GM12891 (cell line): ENCODE results near the gene RIIAD1.

ENCODE experiments used
- POLR2A ChIP-seq: IDR thresholded peaks from 2 replicates; pipeline ENCODE4 v1.6.1; 2011; ENCODE audit warnings: low read depth, low read length, control low read depth
- POLR2AphosphoS5 ChIP-seq: IDR thresholded peaks from 2 replicates; pipeline ENCODE4 v1.6.1; 2011; ENCODE audit warnings: low read depth, low read length, control low read depth
- POU2F2 ChIP-seq: IDR thresholded peaks from 2 replicates; pipeline ENCODE4 v1.6.1; 2011; ENCODE audit warnings: low read depth, mild to moderate bottlenecking, control low read depth, low read length, moderate library complexity
- SPI1 ChIP-seq: IDR thresholded peaks from 2 replicates; pipeline ENCODE4 v1.6.1; 2011; ENCODE audit warnings: low read depth, low read length, control low read depth
- TAF1 ChIP-seq: IDR thresholded peaks from 2 replicates; pipeline ENCODE4 v1.6.1; 2011; ENCODE audit warnings: low read depth, low read length, control low read depth

GRCh38 chr1:151702936-151703335 lies 18.4 kb upstream of the RIIAD1 start:
- no peak for TF ChIP-seq POLR2A
- no peak for TF ChIP-seq POLR2AphosphoS5
- no peak for TF ChIP-seq TAF1
- no peak for TF ChIP-seq SPI1
- no peak for TF ChIP-seq POU2F2
